UCSD-AML1 (cell line): ENCODE results near the gene USP17L17.
"Not testable (repeated sequence)": the region's sequence is repeated elsewhere in the genome, so short reads cannot be mapped to it uniquely, and the experiment has no call there.

ENCODE experiments used
- DNase-seq: peaks from one replicate; lab custom pipeline; 2025; ENCODE audit not compliant: unreplicated experiment; lab: John Stamatoyannopoulos, UW

USP17L17 gene, protein sequence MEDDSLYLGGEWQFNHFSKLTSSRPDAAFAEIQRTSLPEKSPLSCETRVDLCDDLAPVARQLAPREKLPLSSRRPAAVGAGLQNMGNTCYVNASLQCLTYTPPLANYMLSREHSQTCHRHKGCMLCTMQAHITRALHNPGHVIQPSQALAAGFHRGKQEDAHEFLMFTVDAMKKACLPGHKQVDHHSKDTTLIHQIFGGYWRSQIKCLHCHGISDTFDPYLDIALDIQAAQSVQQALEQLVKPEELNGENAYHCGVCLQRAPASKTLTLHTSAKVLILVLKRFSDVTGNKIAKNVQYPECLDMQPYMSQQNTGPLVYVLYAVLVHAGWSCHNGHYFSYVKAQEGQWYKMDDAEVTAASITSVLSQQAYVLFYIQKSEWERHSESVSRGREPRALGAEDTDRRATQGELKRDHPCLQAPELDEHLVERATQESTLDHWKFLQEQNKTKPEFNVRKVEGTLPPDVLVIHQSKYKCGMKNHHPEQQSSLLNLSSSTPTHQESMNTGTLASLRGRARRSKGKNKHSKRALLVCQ

DNA sequence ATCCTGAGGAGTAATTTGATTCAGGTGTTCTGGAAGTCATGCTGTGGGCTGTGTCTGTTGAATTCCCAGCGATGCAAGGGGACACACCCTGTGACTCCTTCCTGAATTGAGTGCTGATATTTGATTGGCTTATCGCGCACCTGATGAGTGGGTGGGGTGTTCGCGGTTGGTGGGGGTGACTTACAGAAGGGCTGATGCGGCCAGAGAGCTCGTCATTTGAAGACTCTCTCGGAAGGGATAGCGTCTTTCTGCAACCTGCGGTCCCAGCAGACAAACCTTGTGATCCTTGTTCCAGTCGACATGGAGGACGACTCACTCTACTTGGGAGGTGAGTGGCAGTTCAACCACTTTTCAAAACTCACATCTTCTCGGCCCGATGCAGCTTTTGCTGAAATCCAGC lies at the start of gene USP17L17:
Gene USP17L17 (plus strand): TSS at position 301 of the 400 bp plus-strand sequence. CDS start 0 bp downstream, at position 301.
- not testable (repeated sequence) for DNase-seq

- DNase-seq = not testable (repeated sequence)
Observed at GRCh38 chr4:9210357-9210756, 33.3 kb upstream of the USP17L17 start, which contains the start of gene USP17L10. Gene USP17L10 (plus strand): TSS chr4:9210657. CDS start chr4:9210657, 0 bp downstream.

GRCh38 chr4:9214701-9215100 lies 29.0 kb upstream of the USP17L17 start:
- DNase-seq = not testable (repeated sequence)

DNA sequence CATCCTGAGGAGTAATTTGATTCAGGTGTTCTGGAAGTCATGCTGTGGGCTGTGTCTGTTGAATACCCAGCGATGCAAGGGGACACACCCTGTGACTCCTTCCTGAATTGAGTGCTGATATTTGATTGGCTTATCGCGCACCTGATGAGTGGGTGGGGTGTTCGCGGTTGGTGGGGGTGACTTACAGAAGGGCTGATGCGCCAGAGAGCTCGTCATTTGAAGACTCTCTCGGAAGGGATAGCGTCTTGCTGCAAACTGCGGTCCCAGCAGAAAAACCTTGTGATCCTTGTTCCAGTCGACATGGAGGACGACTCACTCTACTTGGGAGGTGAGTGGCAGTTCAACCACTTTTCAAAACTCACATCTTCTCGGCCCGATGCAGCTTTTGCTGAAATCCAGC lies 28.6 kb upstream of the USP17L17 start, which contains the start of gene USP17L11:
Gene USP17L11 (plus strand): TSS at position 301 of the 400 bp plus-strand sequence. CDS start 0 bp downstream, at position 301.
- not testable (repeated sequence) for DNase-seq

DNA sequence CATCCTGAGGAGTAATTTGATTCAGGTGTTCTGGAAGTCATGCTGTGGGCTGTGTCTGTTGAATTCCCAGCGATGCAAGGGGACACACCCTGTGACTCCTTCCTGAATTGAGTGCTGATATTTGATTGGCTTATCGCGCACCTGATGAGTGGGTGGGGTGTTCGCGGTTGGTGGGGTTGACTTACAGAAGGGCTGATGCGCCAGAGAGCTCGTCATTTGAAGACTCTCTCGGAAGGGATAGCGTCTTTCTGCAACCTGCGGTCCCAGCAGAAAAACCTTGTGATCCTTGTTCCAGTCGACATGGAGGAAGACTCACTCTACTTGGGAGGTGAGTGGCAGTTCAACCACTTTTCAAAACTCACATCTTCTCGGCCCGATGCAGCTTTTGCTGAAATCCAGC lies 23.8 kb upstream of the USP17L17 start, which contains the start of gene USP17L12:
Gene USP17L12 (plus strand): TSS at position 301 of the 400 bp plus-strand sequence. CDS start 0 bp downstream, at position 301.
- DNase-seq = not testable (repeated sequence)

DNA sequence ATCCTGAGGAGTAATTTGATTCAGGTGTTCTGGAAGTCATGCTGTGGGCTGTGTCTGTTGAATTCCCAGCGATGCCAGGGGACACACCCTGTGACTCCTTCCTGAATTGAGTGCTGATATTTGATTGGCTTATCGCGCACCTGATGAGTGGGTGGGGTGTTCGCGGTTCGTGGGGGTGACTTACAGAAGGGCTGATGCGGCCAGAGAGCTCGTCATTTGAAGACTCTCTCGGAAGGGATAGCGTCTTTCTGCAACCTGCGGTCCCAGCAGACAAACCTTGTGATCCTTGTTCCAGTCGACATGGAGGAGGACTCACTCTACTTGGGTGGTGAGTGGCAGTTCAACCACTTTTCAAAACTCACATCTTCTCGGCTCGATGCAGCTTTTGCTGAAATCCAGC lies 19.1 kb upstream of the USP17L17 start, which contains the start of gene USP17L13:
Gene USP17L13 (plus strand): TSS at position 301 of the 400 bp plus-strand sequence. CDS start 0 bp downstream, at position 301.
- not testable (repeated sequence) for DNase-seq

GRCh38 chr4:9230249-9230648 lies 13.4 kb upstream of the USP17L17 start:
- not testable (repeated sequence) for DNase-seq

GRCh38 chr4:9234085-9234484 lies 9.6 kb upstream of the USP17L17 start, which contains the start of gene USP17L15:
Gene USP17L15 (plus strand): TSS chr4:9234385. CDS start chr4:9234385, 0 bp downstream.
- not testable (repeated sequence) for DNase-seq

GRCh38 chr4:9238461-9238860 lies 5.2 kb upstream of the USP17L17 start:
- DNase-seq = not testable (repeated sequence)

DNA sequence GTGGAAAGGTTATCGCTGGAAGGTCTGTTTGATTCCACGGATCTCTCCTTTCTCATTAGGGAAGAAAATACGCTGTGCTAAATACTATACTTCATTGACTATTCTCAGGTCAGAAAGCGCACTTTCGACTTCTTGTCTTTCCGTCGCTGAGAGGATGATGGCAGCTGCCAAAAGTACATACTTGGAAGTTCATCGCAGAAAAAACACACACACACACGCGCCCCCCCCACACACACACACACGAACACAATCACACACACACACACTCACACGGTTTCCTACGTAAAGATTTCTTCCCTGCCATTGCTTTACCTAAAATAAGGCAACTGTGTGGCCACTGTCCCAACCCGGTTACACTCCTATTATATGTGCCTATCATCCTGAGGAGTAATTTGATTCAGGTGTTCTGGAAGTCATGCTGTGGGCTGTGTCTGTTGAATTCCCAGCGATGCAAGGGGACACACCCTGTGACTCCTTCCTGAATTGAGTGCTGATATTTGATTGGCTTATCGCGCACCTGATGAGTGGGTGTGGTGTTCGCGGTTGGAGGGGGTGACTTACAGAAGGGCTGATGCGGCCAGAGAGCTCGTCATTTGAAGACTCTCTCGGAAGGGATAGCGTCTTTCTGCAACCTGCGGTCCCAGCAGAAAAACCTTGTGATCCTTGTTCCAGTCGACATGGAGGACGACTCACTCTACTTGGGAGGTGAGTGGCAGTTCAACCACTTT lies 4.4 kb downstream of the USP17L17 start, which contains the start of gene USP17L18:
Gene USP17L18 (plus strand): TSS at position 678 of the 728 bp plus-strand sequence. CDS start 0 bp downstream, at position 678.
- DNase-seq = not testable (repeated sequence)

DNA sequence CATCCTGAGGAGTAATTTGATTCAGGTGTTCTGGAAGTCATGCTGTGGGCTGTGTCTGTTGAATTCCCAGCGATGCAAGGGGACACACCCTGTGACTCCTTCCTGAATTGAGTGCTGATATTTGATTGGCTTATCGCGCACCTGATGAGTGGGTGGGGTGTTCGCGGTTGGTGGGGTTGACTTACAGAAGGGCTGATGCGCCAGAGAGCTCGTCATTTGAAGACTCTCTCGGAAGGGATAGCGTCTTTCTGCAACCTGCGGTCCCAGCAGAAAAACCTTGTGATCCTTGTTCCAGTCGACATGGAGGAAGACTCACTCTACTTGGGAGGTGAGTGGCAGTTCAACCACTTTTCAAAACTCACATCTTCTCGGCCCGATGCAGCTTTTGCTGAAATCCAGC lies 9.4 kb downstream of the USP17L17 start, which contains the start of gene USP17L19:
Gene USP17L19 (plus strand): TSS at position 301 of the 400 bp plus-strand sequence. CDS start 0 bp downstream, at position 301.
- not testable (repeated sequence) for DNase-seq

DNA sequence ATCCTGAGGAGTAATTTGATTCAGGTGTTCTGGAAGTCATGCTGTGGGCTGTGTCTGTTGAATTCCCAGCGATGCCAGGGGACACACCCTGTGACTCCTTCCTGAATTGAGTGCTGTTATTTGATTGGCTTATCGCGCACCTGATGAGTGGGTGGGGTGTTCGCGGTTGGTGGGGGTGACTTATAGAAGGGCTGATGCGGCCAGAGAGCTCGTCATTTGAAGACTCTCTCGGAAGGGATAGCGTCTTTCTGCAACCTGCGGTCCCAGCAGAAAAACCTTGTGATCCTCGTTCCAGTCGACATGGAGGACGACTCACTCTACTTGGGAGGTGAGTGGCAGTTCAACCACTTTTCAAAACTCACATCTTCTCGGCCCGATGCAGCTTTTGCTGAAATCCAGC lies 14.1 kb downstream of the USP17L17 start, which contains the start of gene USP17L20:
Gene USP17L20 (plus strand): TSS at position 301 of the 400 bp plus-strand sequence. CDS start 0 bp downstream, at position 301.
- DNase-seq = not testable (repeated sequence)

DNA sequence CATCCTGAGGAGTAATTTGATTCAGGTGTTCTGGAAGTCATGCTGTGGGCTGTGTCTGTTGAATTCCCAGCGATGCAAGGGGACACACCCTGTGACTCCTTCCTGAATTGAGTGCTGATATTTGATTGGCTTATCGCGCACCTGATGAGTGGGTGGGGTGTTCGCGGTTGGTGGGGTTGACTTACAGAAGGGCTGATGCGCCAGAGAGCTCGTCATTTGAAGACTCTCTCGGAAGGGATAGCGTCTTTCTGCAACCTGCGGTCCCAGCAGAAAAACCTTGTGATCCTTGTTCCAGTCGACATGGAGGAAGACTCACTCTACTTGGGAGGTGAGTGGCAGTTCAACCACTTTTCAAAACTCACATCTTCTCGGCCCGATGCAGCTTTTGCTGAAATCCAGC lies 18.9 kb downstream of the USP17L17 start, which contains the start of gene USP17L21:
Gene USP17L21 (plus strand): TSS at position 301 of the 400 bp plus-strand sequence. CDS start 0 bp downstream, at position 301.
- DNase-seq = not testable (repeated sequence)

DNA sequence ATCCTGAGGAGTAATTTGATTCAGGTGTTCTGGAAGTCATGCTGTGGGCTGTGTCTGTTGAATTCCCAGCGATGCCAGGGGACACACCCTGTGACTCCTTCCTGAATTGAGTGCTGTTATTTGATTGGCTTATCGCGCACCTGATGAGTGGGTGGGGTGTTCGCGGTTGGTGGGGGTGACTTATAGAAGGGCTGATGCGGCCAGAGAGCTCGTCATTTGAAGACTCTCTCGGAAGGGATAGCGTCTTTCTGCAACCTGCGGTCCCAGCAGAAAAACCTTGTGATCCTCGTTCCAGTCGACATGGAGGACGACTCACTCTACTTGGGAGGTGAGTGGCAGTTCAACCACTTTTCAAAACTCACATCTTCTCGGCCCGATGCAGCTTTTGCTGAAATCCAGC lies 23.6 kb downstream of the USP17L17 start, which contains the start of gene USP17L22:
Gene USP17L22 (plus strand): TSS at position 301 of the 400 bp plus-strand sequence. CDS start 0 bp downstream, at position 301.
- not testable (repeated sequence) for DNase-seq

DNA sequence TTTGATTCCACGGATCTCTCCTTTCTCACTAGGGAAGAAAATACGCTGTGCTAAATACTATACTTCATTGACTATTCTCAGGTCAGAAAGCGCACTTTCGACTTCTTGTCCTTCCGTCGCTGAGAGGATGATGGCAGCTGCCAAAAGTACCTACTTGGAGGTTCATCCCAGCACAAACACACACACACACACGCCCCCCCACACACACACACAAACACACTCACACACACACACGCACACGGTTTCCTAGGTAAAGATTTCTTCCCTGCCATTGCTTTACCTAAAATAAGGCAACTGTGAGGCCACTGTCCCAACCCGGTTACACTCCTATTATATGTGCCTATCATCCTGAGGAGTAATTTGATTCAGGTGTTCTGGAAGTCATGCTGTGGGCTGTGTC lies 28.0 kb downstream of the USP17L17 start:
- not testable (repeated sequence) for DNase-seq
